D721Med (cell line): ENCODE data around the gene TMEM221.
"Not testable (repeated sequence)": the region's sequence is repeated elsewhere in the genome, so short reads cannot be mapped to it uniquely, and the experiment has no call there.

Source experiments
- DNase-seq: peaks from one replicate; pipeline ENCODE4 v3.0.0; 2011; ENCODE audit warnings: low spot score; ENCODE audit not compliant: insufficient read length
- FAIRE-seq: peaks from 2 replicates; lab custom pipeline; 2011; peaks lifted over from hg19 to GRCh38; lab: Jason Lieb, UNC
- TF ChIP-seq, protein P1 (sequence below): IDR thresholded peaks from 2 replicates; pipeline ENCODE4 v1.5.1; 2012; ENCODE audit warnings: mild to moderate bottlenecking, control low read depth; ENCODE audit not compliant: insufficient read depth; ENCODE audit errors: missing control alignments

TMEM221 gene

DNA sequence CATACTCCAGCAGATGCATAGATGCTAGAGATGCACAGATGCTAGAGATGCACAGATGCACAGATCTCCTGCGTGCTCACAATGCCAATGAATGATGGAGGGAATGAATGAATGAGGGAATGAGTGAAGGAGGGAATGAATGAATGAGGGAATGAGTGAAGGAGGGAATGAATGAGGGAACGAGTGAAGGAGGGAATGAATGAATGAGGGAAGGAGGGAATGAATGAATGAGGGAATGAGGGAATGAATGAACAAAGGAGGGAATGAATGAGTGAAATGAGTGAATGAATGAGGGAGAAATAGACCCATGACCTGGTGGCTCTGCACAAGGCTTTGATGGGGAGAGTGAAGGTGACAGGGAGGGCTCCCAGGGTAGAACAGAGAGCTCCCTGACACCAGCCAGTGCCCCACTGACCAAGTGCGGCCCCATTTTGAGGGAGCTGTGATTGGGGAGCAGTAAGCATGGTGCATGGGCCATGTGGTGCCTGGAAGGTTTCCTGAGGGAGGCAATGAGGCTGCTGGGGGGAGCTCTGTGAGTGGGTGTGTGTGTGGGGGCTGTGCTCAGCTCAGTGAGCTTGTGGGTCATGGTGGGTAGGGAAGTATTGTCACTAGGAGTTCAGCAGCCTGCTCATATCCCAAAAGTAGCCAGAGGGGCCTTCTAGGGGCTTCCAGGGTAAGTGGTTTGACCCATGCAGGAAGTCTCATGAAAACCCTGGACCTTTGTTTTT is 34.6 kb upstream of the TMEM221 start:
- TF ChIP-seq, protein P1, sequence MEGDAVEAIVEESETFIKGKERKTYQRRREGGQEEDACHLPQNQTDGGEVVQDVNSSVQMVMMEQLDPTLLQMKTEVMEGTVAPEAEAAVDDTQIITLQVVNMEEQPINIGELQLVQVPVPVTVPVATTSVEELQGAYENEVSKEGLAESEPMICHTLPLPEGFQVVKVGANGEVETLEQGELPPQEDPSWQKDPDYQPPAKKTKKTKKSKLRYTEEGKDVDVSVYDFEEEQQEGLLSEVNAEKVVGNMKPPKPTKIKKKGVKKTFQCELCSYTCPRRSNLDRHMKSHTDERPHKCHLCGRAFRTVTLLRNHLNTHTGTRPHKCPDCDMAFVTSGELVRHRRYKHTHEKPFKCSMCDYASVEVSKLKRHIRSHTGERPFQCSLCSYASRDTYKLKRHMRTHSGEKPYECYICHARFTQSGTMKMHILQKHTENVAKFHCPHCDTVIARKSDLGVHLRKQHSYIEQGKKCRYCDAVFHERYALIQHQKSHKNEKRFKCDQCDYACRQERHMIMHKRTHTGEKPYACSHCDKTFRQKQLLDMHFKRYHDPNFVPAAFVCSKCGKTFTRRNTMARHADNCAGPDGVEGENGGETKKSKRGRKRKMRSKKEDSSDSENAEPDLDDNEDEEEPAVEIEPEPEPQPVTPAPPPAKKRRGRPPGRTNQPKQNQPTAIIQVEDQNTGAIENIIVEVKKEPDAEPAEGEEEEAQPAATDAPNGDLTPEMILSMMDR = no peak
- FAIRE-seq (no peak), DNase-seq (no peak)

DNA sequence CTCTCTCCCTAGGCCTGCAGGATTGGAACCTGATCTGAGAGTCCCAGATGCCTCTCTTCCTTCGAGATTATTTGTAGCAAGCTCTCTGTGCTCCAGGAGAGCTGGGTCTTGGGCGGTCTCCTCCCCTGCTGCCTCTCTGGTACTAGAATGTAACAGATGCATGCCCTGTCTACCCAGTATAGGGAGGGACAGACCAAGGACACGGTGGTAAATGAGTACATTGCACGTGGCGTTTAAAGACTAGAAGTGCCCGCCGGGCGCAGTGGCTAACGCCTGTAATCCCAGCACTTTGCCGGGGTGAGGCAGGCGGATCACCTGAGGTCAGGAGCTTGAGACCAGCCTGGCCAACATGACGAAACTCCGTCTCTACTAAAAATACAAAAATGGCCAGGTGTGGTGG is 33.5 kb upstream of the TMEM221 start:
- FAIRE-seq = no peak
- no peak for DNase-seq
- TF ChIP-seq, protein P1 = no peak

DNA sequence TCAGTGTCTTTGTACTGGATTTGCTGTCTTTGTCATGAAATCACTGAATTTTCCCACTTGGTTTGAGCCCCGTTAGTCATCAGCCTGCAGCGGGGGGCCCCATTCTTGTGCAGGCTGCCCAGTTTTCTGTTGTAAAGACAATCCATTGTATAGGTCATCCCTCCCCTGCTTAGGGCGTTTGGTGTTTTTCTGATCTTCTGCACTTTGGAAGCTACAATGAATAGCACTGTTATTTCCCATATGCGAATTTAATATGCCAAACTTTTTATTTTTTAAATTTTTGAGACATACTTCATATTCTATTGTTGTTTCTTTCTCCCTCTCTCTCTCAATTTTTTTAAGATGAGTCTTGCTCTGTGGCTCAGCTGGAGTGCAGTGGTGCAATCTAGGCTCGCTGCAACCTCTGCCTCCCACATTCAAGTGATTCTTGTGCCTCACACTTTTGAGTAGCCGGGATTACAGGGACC is 30.9 kb upstream of the TMEM221 start:
- FAIRE-seq (no peak), DNase-seq (no peak)
- TF ChIP-seq, protein P1 = no peak

DNA sequence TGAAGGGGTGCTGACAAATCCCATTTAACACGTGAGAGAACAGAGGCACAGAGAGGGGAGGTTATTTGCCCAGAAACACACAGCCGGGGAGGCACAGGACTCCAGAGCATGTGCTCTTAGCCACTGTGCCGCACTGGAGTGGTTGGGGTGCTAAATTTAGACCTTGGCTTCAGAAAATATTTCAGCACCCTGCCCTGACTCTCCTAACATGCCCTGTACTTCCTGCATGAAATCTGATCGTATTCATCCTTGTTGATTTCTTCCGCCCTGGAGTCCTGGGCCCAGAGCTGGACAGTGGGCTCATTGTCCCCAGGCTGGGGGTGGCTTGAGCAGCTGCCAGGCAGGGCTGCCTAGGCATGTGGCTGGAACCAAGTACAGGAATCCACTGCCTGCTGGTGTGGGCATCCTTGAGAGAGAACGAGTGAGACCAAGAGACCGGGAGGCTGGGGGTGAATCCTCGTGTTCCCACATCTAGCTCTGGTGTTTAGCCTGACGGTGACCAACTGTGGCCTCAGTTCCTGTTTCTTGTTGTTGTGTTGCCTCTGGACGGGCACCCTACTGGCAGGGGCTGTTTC is 27.2 kb upstream of the TMEM221 start:
- DNase-seq = no peak
- TF ChIP-seq, protein P1 = no peak
- FAIRE-seq = no peak

DNA sequence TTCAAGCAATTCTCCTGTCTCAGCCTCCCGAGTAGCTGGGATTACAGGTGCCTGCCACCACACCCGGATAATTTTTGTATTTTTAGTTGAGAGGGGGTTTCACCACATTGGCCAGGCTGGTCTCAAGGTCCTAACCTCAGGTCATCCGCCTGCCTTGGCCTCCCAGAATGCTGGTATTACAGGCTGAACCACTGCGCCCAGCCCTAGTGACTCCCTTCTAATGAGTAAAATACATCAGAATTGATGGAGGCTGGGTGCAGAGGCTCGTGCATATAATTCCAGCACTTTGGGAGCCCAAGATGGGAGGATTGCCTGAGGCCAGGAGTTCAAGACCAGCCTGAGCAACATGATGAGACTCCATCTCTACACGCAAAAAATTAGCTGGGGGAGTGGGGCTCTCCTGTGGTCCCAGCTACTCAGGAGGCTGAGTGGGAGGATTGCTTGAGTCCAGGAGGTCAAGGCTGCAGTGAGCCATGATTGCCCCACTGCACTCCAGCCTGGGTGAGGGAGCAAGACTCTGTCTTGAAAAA is 26.6 kb upstream of the TMEM221 start:
- not testable (repeated sequence) for DNase-seq, FAIRE-seq

DNA sequence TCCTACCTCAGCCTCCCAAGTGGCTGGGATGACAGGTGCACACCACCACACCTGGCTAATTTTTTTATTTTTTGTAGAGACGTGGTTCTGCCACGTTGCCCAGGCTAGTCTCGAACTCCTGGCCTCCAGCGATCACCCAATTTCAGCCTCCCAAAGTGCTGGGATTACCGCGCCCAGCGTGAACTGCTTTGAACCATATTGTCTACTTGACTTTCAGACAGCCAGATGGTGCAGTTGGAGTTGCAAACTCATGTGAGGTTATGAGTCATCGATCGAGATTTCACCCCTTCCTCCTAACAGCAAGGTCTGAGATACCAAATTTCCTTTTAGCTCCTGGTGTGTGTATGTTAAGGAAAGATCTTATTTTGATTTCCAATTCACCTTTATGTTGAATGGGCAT is 24.6 kb upstream of the TMEM221 start:
- TF ChIP-seq, protein P1 = no peak
- FAIRE-seq (no peak), DNase-seq (no peak)

DNA sequence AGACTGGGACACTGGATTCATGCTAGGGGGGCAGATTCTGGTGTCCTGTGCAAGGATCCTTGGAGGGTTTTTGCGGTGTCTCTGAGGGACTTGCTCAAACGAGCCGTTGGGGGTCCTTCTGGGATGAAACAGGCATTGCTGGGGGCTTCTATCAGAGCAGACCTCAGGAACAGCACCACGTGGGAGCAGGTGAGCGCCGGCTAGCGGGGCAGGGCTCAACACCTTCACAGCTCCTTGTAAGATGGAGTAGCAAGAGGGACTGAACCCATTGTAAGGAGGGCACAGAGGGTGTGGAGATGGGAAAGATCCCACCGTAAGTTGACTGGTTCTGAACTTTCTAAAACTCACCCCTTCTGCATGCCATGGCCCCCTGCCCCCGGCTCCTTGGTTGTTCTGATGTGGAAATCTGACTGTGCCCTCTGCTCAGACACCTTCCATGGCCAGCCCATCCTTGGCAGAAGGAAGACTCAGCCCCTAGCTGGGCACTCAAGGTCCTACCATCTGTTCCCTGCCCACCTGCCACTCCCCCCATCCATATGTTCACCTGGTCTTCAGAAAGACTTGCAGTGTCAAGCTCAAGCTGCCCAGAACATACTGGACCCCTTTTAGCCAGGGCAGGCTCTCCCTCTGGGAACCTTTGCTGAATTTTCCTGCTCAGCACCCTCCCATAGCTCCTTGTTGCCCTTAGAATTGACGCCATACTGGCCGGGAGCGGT is 23.1 kb upstream of the TMEM221 start:
- no peak for FAIRE-seq
- DNase-seq = no peak

More for the DNA sequence above, 23.1 kb upstream of the TMEM221 start:
- TF ChIP-seq, protein P1 = no peak
